CD14-positive monocyte (primary cell): ENCODE data around the gene ASB16. TPM values are rescaled to one million over a fixed set of nuclear protein-coding genes. Genes with fewer than 3 reads are reported as not detected.
A peak's percentile ranks its signal among the peaks of the same experiment; 100 is the strongest.

ENCODE experiments used
- DNase-seq, 3 donors: peaks; one replicate each; pipeline ENCODE4 v3.0.0-alpha.2; 2011 to 2022
- H2AFZ ChIP-seq: 2 replicates; pipeline ENCODE4 v1.6.0; 2012; ENCODE audit warnings: mild to moderate bottlenecking, low read depth, low read length, inconsistent platforms; ENCODE audit not compliant: insufficient read depth, poor library complexity, severe bottlenecking
- H3K27ac ChIP-seq, 2 donors: 1 replicate in 1 of 2; 2 replicates in 1 of 2; pipeline ENCODE4 v1.5.1; 2012 to 2013; ENCODE audit warnings: low read length in 2 of 2, control low read depth in 1 of 2, inconsistent platforms in 1 of 2, low read depth in 1 of 2, mild to moderate bottlenecking in 1 of 2
- H3K27me3 ChIP-seq, 2 donors: one replicate each; pipeline versions ENCODE4 v1.6.0 to v1.6.1; 2011 to 2013; ENCODE audit warnings: low read length in 2 of 2; ENCODE audit not compliant: control insufficient read depth in 2 of 2, insufficient read depth in 2 of 2
- H3K36me3 ChIP-seq, 2 donors: replicated peaks in 1 of 2; 1 replicate in 1 of 2; 2 replicates in 1 of 2; pipeline versions ENCODE4 v1.5.1 to v1.6.1; 2012 to 2013; ENCODE audit warnings: low read length in 2 of 2, control low read depth in 1 of 2, inconsistent platforms in 1 of 2, mild to moderate bottlenecking in 1 of 2; ENCODE audit not compliant: insufficient read depth in 2 of 2, control insufficient read depth in 1 of 2
- H3K4me1 ChIP-seq, 2 donors: 1 replicate in 1 of 2; 2 replicates in 1 of 2; pipeline versions ENCODE4 v1.5.1 to v1.6.1; 2012 to 2013; ENCODE audit warnings: low read length in 2 of 2, control low read depth in 1 of 2, inconsistent platforms in 1 of 2, mild to moderate bottlenecking in 1 of 2, moderate library complexity in 1 of 2; ENCODE audit not compliant: insufficient read depth in 2 of 2, control insufficient read depth in 1 of 2
- H3K4me2 ChIP-seq: replicated peaks from 2 replicates; pipeline ENCODE3; 2012; ENCODE audit warnings: low read length, moderate library complexity, mild to moderate bottlenecking; ENCODE audit not compliant: poor library complexity, severe bottlenecking; ENCODE audit errors: extremely low read depth
- H3K4me3 ChIP-seq, 3 experiments: fragments of 200-600 bp in 1 of 3; sonication (generic) in 1 of 3; replicated peaks in 1 of 3; 1 replicate in 2 of 3; 2 replicates in 1 of 3; pipeline ENCODE4 v1.5.1; 2011 to 2013; ENCODE audit warnings: low read length in 3 of 3, mild to moderate bottlenecking in 3 of 3, control low read depth in 2 of 3, low read depth in 2 of 3, inconsistent platforms in 1 of 3, moderate library complexity in 1 of 3
- H3K79me2 ChIP-seq: 2 replicates; pipeline ENCODE4 v1.6.0; 2012; ENCODE audit warnings: mild to moderate bottlenecking, control low read depth, inconsistent platforms, low read length, moderate library complexity; ENCODE audit not compliant: insufficient read depth
- H3K9ac ChIP-seq: 2 replicates; pipeline ENCODE4 v1.6.0; 2017; ENCODE audit warnings: low read length, mild to moderate bottlenecking; ENCODE audit not compliant: insufficient read depth, poor library complexity, severe bottlenecking
- H3K9me3 ChIP-seq, 2 donors: replicated peaks in 1 of 2; 1 replicate in 1 of 2; 2 replicates in 1 of 2; pipeline versions ENCODE4 v1.5.1 to v1.6.1; 2012 to 2013; ENCODE audit warnings: low read length in 2 of 2, control low read depth in 1 of 2; ENCODE audit not compliant: control insufficient read depth in 1 of 2, insufficient read depth in 1 of 2
- H4K20me1 ChIP-seq: 2 replicates; pipeline ENCODE4 v1.6.0; 2012; ENCODE audit warnings: mild to moderate bottlenecking, low read length, control low read depth, moderate library complexity; ENCODE audit not compliant: insufficient read depth
- H3K27ac Mint-ChIP-seq, 7 donors: one replicate each; pipeline ENCODE4 v1.8.0; 2020; ENCODE audit warnings: mild to moderate bottlenecking in 7 of 7, mixed read lengths in 7 of 7, moderate library complexity in 6 of 7, inconsistent platforms in 2 of 7
- H3K27me3 Mint-ChIP-seq, 3 donors: one replicate each; pipeline ENCODE4 v1.8.0; 2021 to 2022; ENCODE audit warnings: low read depth in 3 of 3, mild to moderate bottlenecking in 3 of 3, mixed read lengths in 3 of 3, moderate library complexity in 3 of 3, inconsistent platforms in 1 of 3
- H3K36me3 Mint-ChIP-seq, 2 donors: one replicate each; pipeline ENCODE4 v1.8.0; 2020; ENCODE audit warnings: mixed read lengths in 2 of 2, inconsistent platforms in 1 of 2, mild to moderate bottlenecking in 1 of 2
- H3K4me1 Mint-ChIP-seq: one replicate; pipeline ENCODE4 v1.8.0; 2020; ENCODE audit warnings: mild to moderate bottlenecking, mixed read lengths
- H3K4me3 Mint-ChIP-seq, 2 donors: one replicate each; pipeline ENCODE4 v1.8.0; 2020; ENCODE audit warnings: mild to moderate bottlenecking in 2 of 2, mixed read lengths in 2 of 2, moderate library complexity in 1 of 2
- H3K9me3 Mint-ChIP-seq, 7 donors: one replicate each; pipeline ENCODE4 v1.8.0; 2020 to 2022; ENCODE audit warnings: mixed read lengths in 7 of 7, mild to moderate bottlenecking in 6 of 7, moderate library complexity in 6 of 7, inconsistent platforms in 2 of 7
- WGBS: methylation state at CpG from one replicate; pipeline ENCODE4 v1.1.5; 2013; ENCODE audit warnings: missing lambda C conversion rate; ENCODE audit not compliant: insufficient coverage; 5-methylcytosine and 5-hydroxymethylcytosine counted together
- intact Hi-C, 2 donors: fragments of 100-400 bp; cut with micrococcal nuclease; formaldehyde crosslinking; loops; one replicate each; pipeline versions ENCODE4 v1.15.0 to v1.15.1; 2023
- polyA plus RNA-seq, 3 donors: library from polyadenylated mRNA; depleted of rRNA in 1 of 3; unstranded in 2 of 3; stranded (reverse) in 1 of 3; fragments of 300-500 nt in 2 of 3; fragments of >200 nt in 1 of 3; fragmentation: Illumina TruSeq in 2 of 3; gene quantifications; 1 replicate in 2 of 3; 2 replicates in 1 of 3; pipeline ENCODE4 v1.2.3, GENCODE V29; 2012 to 2021
- TF ChIP-seq, protein P1 (sequence below): fragments of 200-600 bp; IDR thresholded peaks from one replicate; pipeline ENCODE4 v1.8.0; 2022; ENCODE audit warnings: antibody characterized with exemption, mild to moderate bottlenecking

Gene ASB16
- polyA plus RNA-seq, 3 donors = not detected

- Histone ChIP-seq H3K79me2 (peaks cover 73% of the 10 kb centered on the region), H3K4me2 (no peak overlapping the region), H3K9me3 (no peaks in the 10 kb centered on the region), H3K4me3 (no peak overlapping the region), H3K9ac (no peak overlapping the region), H4K20me1 (peaks cover 47% of the 10 kb centered on the region), H2AFZ (no peak overlapping the region), H3K4me1 (peaks cover 31 to 38% of the 10 kb centered on the region in 2 donors), H3K27me3 (no peaks in the 10 kb centered on the region), H3K36me3 (peaks cover 19 to 23% of the 10 kb centered on the region in 2 donors), H3K27ac (no peak overlapping the region)
- Mint-ChIP-seq H3K9me3 (no peaks in the 10 kb centered on the region), H3K36me3 (peaks cover 22 to 38% of the 10 kb centered on the region in 2 donors), H3K4me1 (peaks cover 36% of the 10 kb centered on the region), H3K27me3 (no peaks in the 10 kb centered on the region), H3K27ac (peak overlapping the region in 2 of 7 donors; percentile 6 to 52), H3K4me3 (no peak overlapping the region)
- no peak for DNase-seq
- whole genome bisulfite sequencing = 97% methylated on average over 6 of the region's 8 CpGs
- TF ChIP-seq, protein P1, sequence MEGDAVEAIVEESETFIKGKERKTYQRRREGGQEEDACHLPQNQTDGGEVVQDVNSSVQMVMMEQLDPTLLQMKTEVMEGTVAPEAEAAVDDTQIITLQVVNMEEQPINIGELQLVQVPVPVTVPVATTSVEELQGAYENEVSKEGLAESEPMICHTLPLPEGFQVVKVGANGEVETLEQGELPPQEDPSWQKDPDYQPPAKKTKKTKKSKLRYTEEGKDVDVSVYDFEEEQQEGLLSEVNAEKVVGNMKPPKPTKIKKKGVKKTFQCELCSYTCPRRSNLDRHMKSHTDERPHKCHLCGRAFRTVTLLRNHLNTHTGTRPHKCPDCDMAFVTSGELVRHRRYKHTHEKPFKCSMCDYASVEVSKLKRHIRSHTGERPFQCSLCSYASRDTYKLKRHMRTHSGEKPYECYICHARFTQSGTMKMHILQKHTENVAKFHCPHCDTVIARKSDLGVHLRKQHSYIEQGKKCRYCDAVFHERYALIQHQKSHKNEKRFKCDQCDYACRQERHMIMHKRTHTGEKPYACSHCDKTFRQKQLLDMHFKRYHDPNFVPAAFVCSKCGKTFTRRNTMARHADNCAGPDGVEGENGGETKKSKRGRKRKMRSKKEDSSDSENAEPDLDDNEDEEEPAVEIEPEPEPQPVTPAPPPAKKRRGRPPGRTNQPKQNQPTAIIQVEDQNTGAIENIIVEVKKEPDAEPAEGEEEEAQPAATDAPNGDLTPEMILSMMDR = no peak
- intact Hi-C loops = loop anchor here in 1 of 2 donors (10.0 kb wide), 1 partner anchor 120 kb away; the partner anchor contains the start of gene LSM12
Measured at GRCh38 chr17:44184212-44184810, 13.8 kb downstream of the ASB16 start.

DNA sequence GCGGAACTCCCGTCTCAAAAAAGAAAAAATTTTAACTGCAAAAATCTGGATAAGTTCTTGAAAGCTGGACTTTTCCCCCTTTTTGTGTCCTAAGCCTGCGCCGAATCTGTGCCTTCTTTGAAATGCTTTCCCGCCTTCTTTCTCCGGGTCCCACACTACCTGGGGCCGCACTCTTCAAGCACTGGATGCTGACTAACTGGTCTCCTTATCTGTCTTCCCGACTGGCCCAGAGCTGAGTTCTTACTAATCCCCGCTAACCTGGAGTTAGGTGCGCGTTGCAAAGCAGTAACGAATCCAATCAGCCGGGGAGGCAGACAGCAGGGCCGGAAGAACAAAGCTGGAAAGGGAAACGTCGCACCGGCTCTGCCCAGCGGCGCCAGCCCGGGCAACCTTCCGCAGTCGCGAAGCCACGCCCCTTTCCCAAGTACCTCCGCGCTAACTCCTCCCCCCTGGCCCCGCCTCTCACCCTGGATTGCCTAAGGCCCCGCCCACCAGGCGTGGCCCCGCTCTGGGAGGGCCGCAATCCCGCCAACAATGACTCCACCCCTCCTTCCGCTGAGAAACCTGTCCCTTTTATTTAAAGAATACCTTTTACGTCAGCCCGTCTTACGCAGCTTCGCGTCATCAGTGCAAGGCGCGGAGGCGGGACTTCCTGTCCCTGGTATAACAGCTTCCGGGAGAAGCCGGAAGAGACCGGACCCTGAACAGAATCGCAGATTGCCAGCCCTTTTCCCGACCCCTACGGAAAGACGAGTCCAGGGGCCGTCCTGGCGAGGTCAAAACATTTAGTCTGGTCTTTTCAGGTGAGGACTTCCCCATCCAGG, 16.0 kb downstream of the ASB16 start, which contains the start of gene TMUB2:
Gene TMUB2 (plus strand): TSS at position 666 of the 824 bp plus-strand sequence. CDS start 737 bp downstream, outside the sequence.
- H3K36me3 Mint-ChIP-seq = peaks cover 34 to 55% of the 10 kb centered on the region in 2 donors
- 0% methylated on average over 50 of the region's 50 CpGs for WGBS

More for the DNA sequence above, 16.0 kb downstream of the ASB16 start, which contains the start of gene TMUB2:
- H3K79me2 ChIP-seq = peaks cover 77% of the 10 kb centered on the region
- TF ChIP-seq, protein P1 = no peak
- H3K4me1 ChIP-seq = peaks cover 33 to 39% of the 10 kb centered on the region in 2 donors
- H3K27ac ChIP-seq = peak within 1 kb of the TSS; percentile 92 to 98
- H3K4me3 ChIP-seq = peak within 1 kb of the TSS; percentile 75 to 94 (median 90)
- peak within 1 kb of the TSS; percentile 97 for H3K4me2 ChIP-seq
- no peaks in the 10 kb centered on the region for H3K27me3 Mint-ChIP-seq
- intact Hi-C loops = loop anchor here (1.0 to 10.0 kb wide), 5 partner anchors 14 to 316 kb away; partner anchors contain the start of genes HROB (in 2 of the 2), GPATCH8 (in 1 of the 2), LSM12 (in 1 of the 2) and TMEM101 (in 1 of the 2)
- H3K27me3 ChIP-seq = no peaks in the 10 kb centered on the region
- H2AFZ ChIP-seq = peak within 1 kb of the TSS; percentile 97
- H3K9ac ChIP-seq = peak within 1 kb of the TSS; percentile 86
- H4K20me1 ChIP-seq = peaks cover 56% of the 10 kb centered on the region
- peak; percentile 99 for DNase-seq
- peaks cover 36% of the 10 kb centered on the region for H3K4me1 Mint-ChIP-seq
- H3K9me3 ChIP-seq = no peaks in the 10 kb centered on the region
- peaks cover 35 to 41% of the 10 kb centered on the region in 2 donors for H3K36me3 ChIP-seq
- peak within 1 kb of the TSS; percentile 96 to 100 (median 99) for H3K27ac Mint-ChIP-seq
- H3K9me3 Mint-ChIP-seq = no peaks in the 10 kb centered on the region
- peak within 1 kb of the TSS; percentile 97 to 99 for H3K4me3 Mint-ChIP-seq
